SK-N-MC (cell line): ENCODE results near the gene GRIK4.
A peak's percentile ranks its signal among the peaks of the same experiment; 100 is the strongest.

Source experiments
- DNase-seq: peaks from one replicate; pipeline ENCODE4 v3.0.0-alpha.2; 2011; ENCODE audit warnings: low read depth, low spot score
- H3K27ac ChIP-seq: fragments of 200-600 bp; sonication (generic); 2 replicates; pipeline ENCODE4 v1.5.1; 2016; ENCODE audit warnings: mixed run types
- H3K36me3 ChIP-seq: fragments of 200-600 bp; sonication (generic); 2 replicates; pipeline ENCODE4 v1.6.1; 2017; ENCODE audit warnings: antibody characterized with exemption, low read length, mixed read lengths; ENCODE audit not compliant: insufficient read depth
- H3K4me3 ChIP-seq: fragments of 200-600 bp; sonication (generic); 2 replicates; pipeline ENCODE4 v1.5.1; 2016
- H3K9ac ChIP-seq: fragments of 200-600 bp; sonication (generic); 2 replicates; pipeline ENCODE4 v1.8.0; 2017; ENCODE audit warnings: mixed run types, mixed read lengths; ENCODE audit not compliant: insufficient read length
- H3K9me3 ChIP-seq: fragments of 200-600 bp; sonication (generic); 2 replicates; pipeline ENCODE4 v1.6.1; 2017; ENCODE audit warnings: low read depth, mild to moderate bottlenecking, antibody characterized with exemption, low read length, moderate library complexity, mixed read lengths
- EZH2 ChIP-seq: fragments of 200-600 bp; sonication (generic); IDR thresholded peaks from one replicate; pipeline ENCODE4 v1.6.1; 2017; ENCODE audit warnings: antibody characterized with exemption
- FOXP2 ChIP-seq: optimal IDR thresholded peaks from 2 replicates; pipeline ENCODE3; 2011; ENCODE audit warnings: mild to moderate bottlenecking, moderate library complexity; ENCODE audit not compliant: insufficient read depth; ENCODE audit errors: extremely low read length, control extremely low read depth
- POLR2AphosphoS5 ChIP-seq: IDR thresholded peaks from 2 replicates; pipeline ENCODE4 v1.6.1; 2012; ENCODE audit warnings: mild to moderate bottlenecking, low read depth, low read length, borderline replicate concordance

The GRIK4 gene

DNA sequence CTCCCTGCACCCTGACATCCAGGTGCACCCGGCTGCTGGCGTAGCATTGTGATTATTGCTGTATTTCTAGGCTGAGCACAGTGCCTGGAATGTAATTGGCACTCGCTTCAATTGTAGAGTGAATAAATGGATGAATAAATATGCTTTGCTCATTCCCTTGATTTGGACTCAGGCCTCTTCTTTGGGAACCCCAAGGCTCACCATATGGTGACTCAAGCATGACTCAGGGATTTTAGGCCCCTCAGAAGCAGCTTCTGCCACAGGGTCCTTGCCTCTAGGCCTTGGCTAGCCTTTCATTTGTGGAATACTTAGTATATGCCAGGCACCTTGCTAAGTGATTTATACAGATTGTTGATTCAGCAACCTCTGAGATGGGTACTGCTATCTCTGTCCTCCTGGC, 78.9 kb downstream of the GRIK4 start:
- Histone ChIP-seq H3K9me3 (no peaks in the 10 kb centered on the region), H3K36me3 (no peaks in the 10 kb centered on the region), H3K27ac (no peak overlapping the region), H3K4me3 (no peak overlapping the region), H3K9ac (no peak overlapping the region)
- DNase-seq, result no peak
- TF ChIP-seq POLR2AphosphoS5, result no peak
- no peak for TF ChIP-seq FOXP2
- no peak for TF ChIP-seq EZH2

DNA sequence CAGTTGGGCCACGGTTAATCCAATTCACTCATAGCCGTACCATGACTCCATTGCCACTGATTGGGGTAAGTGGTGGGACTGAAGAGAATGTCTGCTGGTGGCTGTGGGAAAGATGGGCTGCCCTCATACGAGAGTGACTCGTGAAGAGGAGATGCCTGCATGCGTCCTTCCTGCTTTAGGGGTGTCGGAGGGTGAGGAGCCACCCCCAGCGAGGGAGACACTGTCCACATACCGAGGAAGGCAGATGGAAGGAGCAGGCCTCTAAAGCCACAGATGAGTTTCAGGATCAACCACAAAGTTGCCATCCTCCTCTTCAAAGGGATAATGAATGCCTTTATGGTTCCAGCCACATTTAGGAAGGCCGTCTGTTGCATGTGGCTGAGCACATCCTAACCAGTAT, 83.2 kb downstream of the GRIK4 start:
- Histone ChIP-seq H3K4me3 (no peak overlapping the region), H3K36me3 (no peaks in the 10 kb centered on the region), H3K27ac (no peak overlapping the region), H3K9ac (no peak overlapping the region), H3K9me3 (no peaks in the 10 kb centered on the region)
- TF ChIP-seq EZH2 (no peak), FOXP2 (no peak), POLR2AphosphoS5 (no peak)
- DNase-seq, result no peak

DNA sequence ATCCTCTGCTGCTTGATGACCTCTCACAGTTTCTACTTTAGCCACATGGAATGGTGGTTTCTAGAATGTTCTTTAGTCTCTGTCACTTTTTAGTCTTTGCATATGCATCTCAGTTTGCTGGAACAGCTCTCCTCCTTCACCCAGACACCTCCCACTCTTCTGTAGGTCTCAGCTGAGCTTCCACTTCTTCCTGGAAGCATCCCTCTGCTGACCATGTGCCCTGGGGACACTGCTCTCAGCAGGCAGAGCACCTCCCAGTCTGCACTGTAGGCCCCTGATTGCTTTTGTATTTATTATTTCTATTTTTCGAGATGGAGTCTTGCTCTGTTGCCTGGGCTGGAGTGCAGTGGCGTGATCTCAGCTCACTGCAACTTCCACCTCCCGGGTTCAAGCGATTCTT, 84.0 kb downstream of the GRIK4 start:
- H3K9me3 ChIP-seq, result no peaks in the 10 kb centered on the region
- no peak overlapping the region for H3K27ac ChIP-seq
- no peak for TF ChIP-seq FOXP2
- TF ChIP-seq EZH2, result no peak
- no peak for TF ChIP-seq POLR2AphosphoS5
- H3K36me3 ChIP-seq, result no peaks in the 10 kb centered on the region
- H3K4me3 ChIP-seq, result no peak overlapping the region
- no peak overlapping the region for H3K9ac ChIP-seq
- DNase-seq, result no peak

DNA sequence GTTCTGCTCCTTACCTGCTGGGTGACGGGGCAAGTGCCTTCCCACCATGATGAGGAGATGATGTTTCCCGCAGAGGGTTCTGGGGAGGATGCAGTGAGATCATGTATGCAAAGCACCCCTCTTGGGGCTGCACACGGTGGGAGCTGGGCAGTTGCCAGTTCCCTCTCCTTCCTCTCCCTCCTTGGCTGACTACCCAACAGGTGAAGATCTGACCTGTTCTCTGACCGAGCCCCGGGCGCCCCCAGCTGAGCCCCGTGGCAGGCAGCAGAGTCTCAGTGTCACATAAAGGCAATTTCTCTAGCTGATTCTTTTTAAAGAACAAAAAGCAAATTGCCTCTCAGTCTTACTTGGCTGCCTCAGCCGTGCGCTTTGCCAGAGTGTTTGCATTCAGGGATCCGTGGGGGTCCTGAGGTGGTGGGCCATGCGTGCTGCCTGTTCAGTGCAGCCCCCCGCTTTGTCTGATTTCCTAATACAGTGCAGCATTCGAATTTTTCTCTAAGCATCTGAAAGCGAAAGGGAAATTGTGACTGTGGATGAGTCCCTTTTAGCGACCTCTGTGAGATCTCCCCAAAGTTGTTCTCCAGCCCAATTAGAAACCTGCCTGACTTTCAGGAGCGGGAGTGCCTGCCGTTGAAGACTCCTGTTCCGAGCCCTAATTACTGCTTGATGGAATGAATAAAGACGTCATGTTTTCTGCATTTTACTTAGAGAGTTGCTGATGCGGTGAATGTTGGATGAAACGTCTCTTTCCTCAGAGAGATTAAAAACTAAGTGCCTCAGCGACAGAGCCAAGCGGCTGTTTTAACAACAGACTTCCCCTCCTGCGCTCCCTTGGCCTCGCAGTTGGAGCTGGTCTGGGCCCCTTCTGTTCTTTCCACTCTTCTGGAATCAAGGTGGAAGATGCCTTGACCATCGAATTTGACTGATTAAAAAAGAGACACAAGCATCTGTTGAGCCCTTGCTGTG, 86.0 kb downstream of the GRIK4 start:
- no peak for TF ChIP-seq POLR2AphosphoS5
- no peak for TF ChIP-seq EZH2
- no peak for TF ChIP-seq FOXP2
- Histone ChIP-seq H3K36me3 (no peaks in the 10 kb centered on the region), H3K4me3 (no peak overlapping the region), H3K27ac (no peak overlapping the region), H3K9me3 (no peaks in the 10 kb centered on the region), H3K9ac (no peak overlapping the region)
- no peak for DNase-seq

DNA sequence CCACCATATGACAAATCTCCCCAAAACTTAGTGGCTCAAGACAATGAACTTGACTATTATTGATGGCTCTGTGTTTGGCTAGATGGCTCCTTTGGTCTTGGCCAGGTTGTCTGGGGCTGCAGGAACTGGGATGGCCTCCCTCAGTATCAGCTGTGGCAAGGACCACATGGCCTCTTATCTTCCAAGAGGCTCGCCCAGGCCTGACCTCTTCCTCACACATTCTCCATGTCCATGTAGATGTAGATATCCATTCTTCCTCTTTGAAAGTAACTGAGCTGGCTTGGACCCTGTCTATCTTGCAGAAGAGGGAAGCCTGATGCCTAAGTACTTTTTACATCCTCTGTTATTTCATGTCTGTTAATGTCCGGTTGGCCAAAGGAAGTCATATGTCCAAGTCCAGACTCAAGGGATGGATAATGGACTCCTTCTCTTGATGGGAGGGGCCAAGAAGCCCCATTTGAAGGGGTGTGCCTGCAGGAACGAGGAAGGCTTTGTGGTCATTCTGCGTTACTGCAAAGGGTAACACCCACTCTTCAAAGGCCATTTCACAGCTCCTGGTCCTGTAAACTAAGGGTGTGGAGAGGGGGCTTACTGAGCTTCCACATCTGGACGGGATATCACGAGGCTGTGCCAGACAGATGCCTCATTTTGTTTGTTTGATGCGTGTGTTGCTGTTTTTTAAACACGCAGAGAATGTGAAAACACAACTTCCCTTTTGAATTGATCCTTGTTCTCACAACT, 87.1 kb downstream of the GRIK4 start:
- no peak overlapping the region for H3K9ac ChIP-seq
- no peaks in the 10 kb centered on the region for H3K36me3 ChIP-seq
- no peak for DNase-seq
- TF ChIP-seq EZH2, result no peak
- no peak for TF ChIP-seq FOXP2
- no peak for TF ChIP-seq POLR2AphosphoS5
- no peak overlapping the region for H3K27ac ChIP-seq
- H3K4me3 ChIP-seq, result no peak overlapping the region
- H3K9me3 ChIP-seq, result no peaks in the 10 kb centered on the region

DNA sequence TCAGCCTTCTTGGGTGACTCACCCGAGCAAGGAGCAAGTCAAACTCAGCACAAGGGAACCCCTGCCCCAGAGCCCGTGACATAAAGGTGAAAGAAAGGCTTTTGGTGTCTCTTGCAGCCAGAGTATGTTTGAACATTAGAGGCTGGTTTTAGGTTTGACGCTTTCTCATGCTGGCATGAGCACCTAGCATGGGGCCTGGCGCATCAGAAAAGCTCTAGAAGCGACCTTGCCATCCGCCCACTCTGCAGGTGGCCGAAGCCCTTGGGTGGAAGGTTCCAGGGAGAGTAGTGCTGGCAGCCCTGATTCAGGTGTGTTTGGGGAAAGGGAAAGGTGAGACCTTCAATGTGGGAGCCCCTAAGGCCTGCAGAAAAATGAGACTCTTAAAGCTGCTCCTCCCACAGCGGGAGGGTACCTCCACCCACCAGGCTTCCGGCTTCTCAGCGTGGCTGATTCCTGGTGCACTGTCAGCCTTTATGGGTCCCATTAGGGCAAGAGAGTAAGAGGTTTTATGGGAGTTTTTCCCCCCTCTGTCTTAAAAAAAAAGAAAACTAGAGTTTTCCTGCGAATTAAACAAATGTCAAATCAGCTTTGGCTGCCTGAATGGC, 88.4 kb downstream of the GRIK4 start:
- Histone ChIP-seq H3K27ac (peak overlapping the region; percentile 74; the same call in 1 of the 2 replicates), H3K9ac (peak overlapping the region; percentile 51), H3K36me3 (no peaks in the 10 kb centered on the region), H3K9me3 (no peaks in the 10 kb centered on the region), H3K4me3 (peak overlapping the region; percentile 40)
- TF ChIP-seq POLR2AphosphoS5 (no peak), EZH2 (no peak), FOXP2 (peak; percentile 12)
- peak; percentile 40 for DNase-seq

DNA sequence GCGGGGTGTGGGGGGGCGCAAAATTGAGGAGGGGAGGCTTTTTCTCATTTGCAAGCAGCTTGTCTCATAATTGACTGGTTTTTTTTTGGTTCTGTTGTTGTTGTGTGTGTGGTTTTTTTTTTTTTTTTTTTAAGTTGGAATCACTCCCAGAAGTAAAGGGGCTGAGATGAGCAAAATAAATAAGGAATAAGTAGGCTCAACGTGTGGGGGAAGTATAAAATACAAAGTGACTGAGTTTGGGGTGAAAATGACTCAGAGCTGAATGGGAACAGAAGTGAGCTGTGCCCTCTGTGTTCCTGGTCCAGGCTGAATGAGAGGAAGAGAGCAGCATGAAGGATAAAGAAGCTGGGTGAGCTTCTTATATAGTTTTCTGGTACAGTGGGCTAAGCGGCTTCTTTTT, 90.0 kb downstream of the GRIK4 start:
- Histone ChIP-seq H3K9ac (no peak overlapping the region), H3K36me3 (no peaks in the 10 kb centered on the region), H3K4me3 (no peak overlapping the region), H3K9me3 (no peaks in the 10 kb centered on the region), H3K27ac (no peak overlapping the region)
- DNase-seq, result no peak
- TF ChIP-seq FOXP2 (no peak), POLR2AphosphoS5 (no peak), EZH2 (no peak)

DNA sequence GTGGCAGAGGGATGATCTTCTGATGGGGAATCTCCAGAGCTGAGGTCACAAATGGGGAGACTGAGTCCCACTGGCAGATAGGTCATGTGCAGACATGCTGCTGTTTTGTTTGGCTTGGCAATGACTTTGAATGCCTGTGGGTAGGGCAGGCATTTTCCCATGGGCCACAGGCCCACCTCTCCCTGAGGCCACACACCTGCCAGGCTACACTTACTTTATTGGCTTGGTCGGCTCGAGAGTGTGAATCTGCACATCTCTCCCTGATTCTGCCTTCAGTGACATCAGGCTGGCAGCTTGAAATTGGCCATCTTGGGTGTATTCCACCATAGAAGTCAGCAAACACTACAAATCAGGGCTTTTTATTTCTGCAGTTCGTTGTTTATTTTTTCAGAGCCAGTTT, 91.5 kb downstream of the GRIK4 start:
- no peak for DNase-seq
- TF ChIP-seq FOXP2, result no peak
- no peak for TF ChIP-seq POLR2AphosphoS5
- no peak for TF ChIP-seq EZH2
- no peaks in the 10 kb centered on the region for H3K36me3 ChIP-seq
- no peaks in the 10 kb centered on the region for H3K9me3 ChIP-seq
- H3K27ac ChIP-seq, result no peak overlapping the region
- no peak overlapping the region for H3K4me3 ChIP-seq
- H3K9ac ChIP-seq, result no peak overlapping the region
